DMS114 treated with DMSO at 0.1 percent for 48 hours (cell line): ENCODE results near the gene CRTC3.

Experiments used
- DNase-seq: peaks from one replicate; lab custom pipeline; 2025; ENCODE audit not compliant: unreplicated experiment; lab: John Stamatoyannopoulos, UW

CRTC3 gene

GRCh38 chr15:90691369-90691768 is 161.6 kb downstream of the CRTC3 start:
- DNase-seq: no peak

- no peak for DNase-seq
Measured at GRCh38 chr15:90691982-90692773, 162.5 kb downstream of the CRTC3 start.
